ENCODE data around the gene GSTM3. TPM values are rescaled to one million over a fixed set of nuclear protein-coding genes. Genes with fewer than 3 reads are reported as not detected.

The GSTM3 gene
- total RNA-seq, 1 donor from 2014 or later: 29.7 TPM

- DNase-seq (peak; percentile 40), ATAC-seq (no peak)
- no peaks in the 10 kb centered on the region for H3K9me3 ChIP-seq
- no peak overlapping the region for H3K4me3 ChIP-seq
- no peaks in the 10 kb centered on the region for H3K36me3 ChIP-seq
- intact Hi-C loops (cut with DNase I): no loop called here
- no peak overlapping the region for H3K27ac ChIP-seq
- H3K27me3 ChIP-seq: no peaks in the 10 kb centered on the region
- H3K4me1 ChIP-seq: peaks cover 50% of the 10 kb centered on the region
- TF ChIP-seq CTCF (IDR thresholded peaks at IDR 0.05): no peak
Measured at GRCh38 chr1:109787211-109787844, 46.5 kb upstream of the GSTM3 start.

GRCh38 chr1:109786531-109787021 lies 45.7 kb upstream of the GSTM3 start:
- TF ChIP-seq CTCF (IDR thresholded peaks at IDR 0.05): no peak
- intact Hi-C loops (cut with DNase I): no loop called here
- Histone ChIP-seq H3K27me3 (no peaks in the 10 kb centered on the region), H3K4me3 (no peak overlapping the region), H3K9me3 (no peaks in the 10 kb centered on the region), H3K27ac (no peak overlapping the region), H3K36me3 (no peaks in the 10 kb centered on the region), H3K4me1 (peaks cover 43% of the 10 kb centered on the region)
- DNase-seq: peak; percentile 69
- peak; percentile 70 for ATAC-seq

GRCh38 chr1:109786112-109786480 lies 45.3 kb upstream of the GSTM3 start:
- intact Hi-C loops (cut with DNase I): no loop called here
- Histone ChIP-seq H3K4me1 (peaks cover 38% of the 10 kb centered on the region), H3K9me3 (no peaks in the 10 kb centered on the region), H3K4me3 (no peak overlapping the region), H3K27me3 (no peaks in the 10 kb centered on the region), H3K27ac (no peak overlapping the region), H3K36me3 (no peaks in the 10 kb centered on the region)
- TF ChIP-seq CTCF (IDR thresholded peaks at IDR 0.05): no peak
- no peak for ATAC-seq
- peak; percentile 40 for DNase-seq

- Histone ChIP-seq H3K9me3 (no peaks in the 10 kb centered on the region), H3K4me3 (no peak overlapping the region), H3K36me3 (no peaks in the 10 kb centered on the region), H3K27ac (no peak overlapping the region), H3K4me1 (peaks cover 33% of the 10 kb centered on the region), H3K27me3 (no peaks in the 10 kb centered on the region)
- ATAC-seq: no peak
- intact Hi-C loops (cut with DNase I): no loop called here
- TF ChIP-seq CTCF (IDR thresholded peaks at IDR 0.05): no peak
- peak; percentile 30 for DNase-seq
Measured at GRCh38 chr1:109785446-109786111, 44.7 kb upstream of the GSTM3 start.

- H3K36me3 ChIP-seq: no peaks in the 10 kb centered on the region
- no peak for TF ChIP-seq CTCF (IDR thresholded peaks at IDR 0.05)
- H3K4me3 ChIP-seq: no peak overlapping the region
- ATAC-seq (no peak), DNase-seq (peak; percentile 30)
- H3K4me1 ChIP-seq: peaks cover 24% of the 10 kb centered on the region
- no peak overlapping the region for H3K27ac ChIP-seq
- H3K27me3 ChIP-seq: no peaks in the 10 kb centered on the region
- intact Hi-C loops (cut with DNase I): no loop called here
- no peaks in the 10 kb centered on the region for H3K9me3 ChIP-seq
Measured at GRCh38 chr1:109784551-109785252, 43.9 kb upstream of the GSTM3 start.
